ENCODE measurements around the gene PNLDC1. TPM values are rescaled to one million over a fixed set of nuclear protein-coding genes. Genes with fewer than 3 reads are reported as not detected.

The PNLDC1 gene
- total and polyA plus RNA-seq, 9 of the 15 experiments (the other 6 are each of a cell fraction or from before 2014, with no cell fraction given) = 0.12 TPM; not detected in 8

DNA sequence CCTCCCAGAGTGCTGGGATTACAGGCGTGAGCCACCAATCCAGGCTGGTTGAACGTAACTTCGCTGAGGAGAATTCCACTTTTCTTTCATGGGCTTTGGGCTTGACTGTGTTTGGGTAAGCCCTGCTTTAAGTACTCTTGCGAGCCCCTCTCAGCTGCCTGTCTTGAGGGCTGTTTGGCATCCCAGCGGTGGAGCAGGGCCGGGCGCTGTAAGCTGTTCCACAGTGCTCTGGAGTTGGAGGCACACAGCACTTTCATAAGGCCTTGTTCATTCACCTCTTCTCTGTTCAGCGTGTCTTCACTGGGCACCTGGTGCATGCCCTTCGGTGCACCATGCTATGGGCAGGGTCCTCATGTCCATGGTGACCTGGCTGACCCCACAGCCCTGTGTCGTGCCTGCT, 21.6 kb downstream of the PNLDC1 start (continued):
- TF ChIP-seq LEF1 (IDR thresholded peaks at IDR 0.05) (no peak), ZNF217 (CRISPR knock-in tag; IDR thresholded peaks at IDR 0.05) (no peak), ETS2 (tag; IDR thresholded peaks at IDR 0.05; ENCODE audit: borderline replicate concordance, poor library complexity, severe bottlenecking) (no peak), E2F3 (CRISPR knock-in tag; IDR thresholded peaks at IDR 0.05) (no peak), RCOR1 (IDR thresholded peaks at IDR 0.05; ENCODE audit: borderline replicate concordance in 1 of 2, low read depth in 2 of 2, low read length in 2 of 2) (no peak), CBFA2T3 (IDR thresholded peaks at IDR 0.05) (no peak), RB1 (IDR thresholded peaks at IDR 0.05; ENCODE audit: low read depth) (no peak)
- TF ChIP-seq, protein P1, sequence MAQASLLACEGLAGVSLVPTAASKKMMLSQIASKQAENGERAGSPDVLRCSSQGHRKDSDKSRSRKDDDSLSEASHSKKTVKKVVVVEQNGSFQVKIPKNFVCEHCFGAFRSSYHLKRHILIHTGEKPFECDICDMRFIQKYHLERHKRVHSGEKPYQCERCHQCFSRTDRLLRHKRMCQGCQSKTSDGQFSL (CRISPR knock-in tag; IDR thresholded peaks at IDR 0.05) = no peak
- TF ChIP-seq, protein P1 (tag; IDR thresholded peaks at IDR 0.05) = no peak
- TF ChIP-seq, protein P2, sequence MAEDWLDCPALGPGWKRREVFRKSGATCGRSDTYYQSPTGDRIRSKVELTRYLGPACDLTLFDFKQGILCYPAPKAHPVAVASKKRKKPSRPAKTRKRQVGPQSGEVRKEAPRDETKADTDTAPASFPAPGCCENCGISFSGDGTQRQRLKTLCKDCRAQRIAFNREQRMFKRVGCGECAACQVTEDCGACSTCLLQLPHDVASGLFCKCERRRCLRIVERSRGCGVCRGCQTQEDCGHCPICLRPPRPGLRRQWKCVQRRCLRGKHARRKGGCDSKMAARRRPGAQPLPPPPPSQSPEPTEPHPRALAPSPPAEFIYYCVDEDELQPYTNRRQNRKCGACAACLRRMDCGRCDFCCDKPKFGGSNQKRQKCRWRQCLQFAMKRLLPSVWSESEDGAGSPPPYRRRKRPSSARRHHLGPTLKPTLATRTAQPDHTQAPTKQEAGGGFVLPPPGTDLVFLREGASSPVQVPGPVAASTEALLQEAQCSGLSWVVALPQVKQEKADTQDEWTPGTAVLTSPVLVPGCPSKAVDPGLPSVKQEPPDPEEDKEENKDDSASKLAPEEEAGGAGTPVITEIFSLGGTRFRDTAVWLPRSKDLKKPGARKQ (CRISPR knock-in tag; IDR thresholded peaks at IDR 0.05) = no peak
